HG03460 (cell line): ENCODE measurements around the gene SSH2.

Experiments
- ATAC-seq: cut with Tn5 transposase; IDR thresholded peaks from one replicate; pipeline ENCODE4 v1.9.1; 2021; ENCODE audit not compliant: unreplicated experiment

Gene SSH2

DNA sequence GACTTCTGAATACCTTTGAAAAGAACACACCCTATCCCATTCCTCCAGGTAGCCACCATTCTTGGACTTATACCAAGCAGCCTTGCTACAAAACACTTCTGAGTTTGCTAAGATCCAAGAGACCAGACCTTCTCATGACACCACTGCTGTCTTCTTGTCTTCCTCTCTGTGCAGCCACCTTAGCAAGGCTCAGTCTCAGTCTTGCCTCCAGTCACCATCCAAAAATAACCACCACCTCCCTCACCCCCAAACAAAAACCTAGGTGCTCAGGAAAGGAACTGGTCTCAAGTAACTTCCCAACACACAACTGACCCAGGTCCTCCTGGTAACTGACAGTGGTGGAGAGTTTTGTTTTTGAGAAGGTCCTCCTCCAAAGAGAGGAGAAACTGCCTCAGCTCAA lies 216.4 kb downstream of the SSH2 start:
- no peak for ATAC-seq

DNA sequence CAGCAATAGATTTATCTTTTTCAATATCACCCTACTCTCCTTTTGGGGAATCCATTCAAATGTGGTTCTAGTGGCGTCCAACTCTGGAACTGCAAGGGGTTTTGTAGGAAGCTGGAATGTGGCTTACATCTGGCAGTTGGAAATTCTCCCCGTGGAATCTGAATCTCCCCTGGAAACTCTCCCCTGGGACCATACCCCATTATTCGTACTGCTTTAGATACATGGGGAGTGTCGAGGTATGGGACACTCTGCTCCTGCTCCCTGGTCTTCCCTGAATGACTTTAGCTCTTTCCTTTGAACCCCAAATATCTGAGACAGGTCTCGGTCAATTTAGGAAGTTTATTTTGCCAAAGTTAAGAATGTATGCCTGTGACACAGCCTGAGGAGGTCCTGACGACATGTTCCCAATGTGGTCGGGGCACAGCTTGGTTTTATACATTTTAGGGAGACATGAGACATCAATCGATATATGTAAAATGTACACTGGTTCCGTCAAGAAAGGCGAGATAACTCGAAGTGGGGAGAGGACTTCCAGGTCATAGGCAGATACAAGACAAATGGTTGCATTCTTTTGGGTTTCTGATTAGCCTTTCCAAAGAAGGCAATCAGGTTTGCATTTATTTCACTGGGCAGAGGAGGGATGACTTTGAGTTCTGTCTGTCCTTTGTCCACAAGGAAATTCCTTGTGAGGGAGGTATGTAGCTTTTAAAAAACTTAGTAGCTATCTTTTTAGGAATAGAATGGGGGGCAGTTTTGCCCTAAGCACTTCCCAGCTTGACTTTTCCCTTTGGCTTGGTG lies 218.2 kb downstream of the SSH2 start:
- ATAC-seq = no peak

DNA sequence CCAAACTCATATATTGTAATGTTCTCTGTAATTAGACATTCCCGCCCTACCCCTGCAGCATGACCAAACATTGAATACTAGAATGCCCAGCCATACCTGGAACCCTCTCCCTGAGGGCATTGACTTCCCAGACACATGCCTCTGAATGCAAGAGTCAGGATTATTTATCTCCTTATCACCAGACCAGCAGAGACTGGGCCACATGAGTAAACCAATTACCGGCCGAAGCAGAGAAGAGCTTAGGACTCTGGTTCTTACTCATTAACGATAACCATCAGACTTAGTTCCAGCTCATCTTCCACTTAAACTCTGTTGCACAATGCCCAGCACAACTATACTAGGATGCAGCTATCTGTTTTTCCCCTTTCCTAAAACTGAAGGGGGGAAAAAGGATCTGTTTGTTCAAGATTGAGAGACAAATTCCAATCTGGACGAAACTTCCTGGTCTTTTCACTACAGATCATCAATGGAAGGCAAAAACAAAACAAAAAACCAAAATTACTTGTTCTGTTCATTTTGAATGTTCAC lies 219.1 kb downstream of the SSH2 start:
- no peak for ATAC-seq

- ATAC-seq = no peak
Measured at GRCh38 chr17:29710520-29710884, 219.5 kb downstream of the SSH2 start.

GRCh38 chr17:29709866-29710519 lies 220.0 kb downstream of the SSH2 start:
- no peak for ATAC-seq

- ATAC-seq = no peak
Measured at GRCh38 chr17:29707212-29707571, 222.8 kb downstream of the SSH2 start.

DNA sequence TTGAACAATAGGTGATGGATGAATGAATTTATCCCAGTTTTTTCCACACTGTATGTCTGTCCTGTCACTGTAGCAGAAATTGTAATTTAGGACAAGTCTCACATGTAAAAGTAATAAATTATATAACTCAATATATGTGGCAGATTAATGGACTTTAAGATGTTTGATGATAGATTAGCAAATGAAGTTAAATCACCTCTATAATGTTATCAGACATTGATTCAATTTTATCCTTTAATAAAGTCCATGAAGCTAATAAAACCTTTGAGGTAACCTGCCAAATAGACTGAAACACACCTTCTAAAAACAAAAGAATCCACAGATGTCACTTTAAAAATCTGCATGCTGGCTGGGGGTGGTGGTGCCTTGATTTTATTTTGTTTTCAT lies 224.0 kb downstream of the SSH2 start:
- ATAC-seq = no peak

DNA sequence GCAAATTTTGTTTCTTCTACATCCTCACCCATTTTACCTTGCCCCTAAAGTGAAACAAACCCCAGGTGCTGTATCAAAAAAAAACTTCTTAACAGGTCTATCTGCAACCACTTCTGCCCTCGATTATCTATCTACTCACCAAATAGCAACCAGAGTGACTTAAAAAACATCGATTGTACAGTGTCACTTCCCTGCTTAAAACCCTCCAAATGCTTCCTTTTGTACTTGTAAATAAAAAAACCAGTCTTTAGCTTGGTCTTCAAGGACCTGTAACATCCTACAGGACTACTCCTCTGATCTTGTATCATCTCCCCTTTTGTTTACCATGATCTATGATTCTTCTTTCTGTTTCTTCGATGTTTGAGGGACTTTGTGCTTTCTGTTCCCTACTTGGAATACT lies 224.6 kb downstream of the SSH2 start:
- ATAC-seq = no peak

DNA sequence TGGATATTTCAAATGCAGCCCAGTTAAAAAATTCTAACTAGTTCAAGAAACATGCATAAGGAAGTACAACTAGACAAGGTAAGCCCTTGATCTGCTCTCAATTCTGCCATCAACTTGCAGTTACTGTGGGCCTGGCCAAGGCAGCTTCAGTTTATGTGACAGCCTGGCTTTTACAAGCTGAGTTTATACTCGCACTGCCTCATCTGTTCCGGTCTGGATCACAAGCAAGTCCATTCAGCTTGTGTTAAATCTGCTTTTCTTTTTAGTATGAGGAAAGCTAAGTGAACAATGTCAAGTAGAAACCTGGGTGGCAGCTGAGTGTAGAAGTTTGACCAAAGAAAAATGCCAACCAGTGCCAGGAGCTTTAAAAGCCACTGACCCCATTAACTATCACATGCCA lies 230.7 kb downstream of the SSH2 start:
- ATAC-seq = no peak

- ATAC-seq = no peak
Measured at GRCh38 chr17:29698837-29699236, 231.2 kb downstream of the SSH2 start.

DNA sequence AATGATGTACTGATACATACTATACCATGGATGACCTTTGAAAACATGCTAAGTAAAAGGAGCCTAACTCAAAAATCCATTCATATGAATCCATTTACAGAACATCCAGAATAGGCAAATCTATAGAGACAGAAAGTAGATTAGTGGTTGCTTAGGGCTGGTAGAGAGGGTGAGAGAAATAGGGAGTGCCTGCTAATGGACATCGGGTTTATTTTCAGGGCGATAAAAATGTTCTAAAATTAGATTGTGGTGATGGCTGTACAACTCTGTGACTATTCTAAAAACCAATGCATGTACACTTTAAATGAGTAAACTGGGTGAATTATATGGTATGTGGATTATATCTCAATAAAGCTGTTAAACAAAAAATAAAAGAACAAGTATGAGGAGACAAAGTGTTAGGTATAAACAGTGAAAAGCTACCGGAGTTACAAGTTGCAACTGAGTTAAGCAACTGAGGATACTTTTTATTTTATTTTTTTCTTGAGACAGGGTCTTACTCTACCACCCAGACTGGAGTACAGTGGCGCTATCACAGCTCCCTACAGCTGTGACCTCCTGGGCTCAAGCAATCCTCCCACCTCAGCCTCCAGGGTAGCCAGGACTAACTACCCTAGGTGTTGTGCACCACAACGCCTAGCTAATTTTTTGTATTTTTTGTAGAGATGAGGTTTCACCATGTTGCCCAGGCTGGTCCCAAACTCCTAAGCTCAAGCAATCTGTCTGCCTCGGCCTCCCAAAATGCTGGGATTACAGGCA lies 231.8 kb downstream of the SSH2 start:
- no peak for ATAC-seq

DNA sequence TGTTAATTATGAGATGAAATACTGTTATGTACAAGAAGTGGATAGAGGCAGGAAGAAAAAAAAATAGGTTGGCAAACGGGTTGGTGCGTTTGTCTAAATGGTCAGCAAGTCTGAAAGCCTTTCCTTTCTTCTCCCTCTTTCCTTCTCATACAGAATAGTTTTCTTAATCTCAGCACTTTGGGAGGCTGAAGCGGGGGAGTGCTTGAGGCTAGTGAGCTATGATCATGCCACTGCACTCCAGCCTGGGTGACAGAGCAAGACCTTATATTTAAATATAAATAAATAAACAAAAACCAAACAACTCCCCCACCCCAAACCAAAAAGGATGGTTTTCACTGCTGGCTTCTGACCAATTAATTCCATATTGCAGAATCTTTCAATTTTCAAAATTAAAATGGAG lies 232.7 kb downstream of the SSH2 start:
- no peak for ATAC-seq

DNA sequence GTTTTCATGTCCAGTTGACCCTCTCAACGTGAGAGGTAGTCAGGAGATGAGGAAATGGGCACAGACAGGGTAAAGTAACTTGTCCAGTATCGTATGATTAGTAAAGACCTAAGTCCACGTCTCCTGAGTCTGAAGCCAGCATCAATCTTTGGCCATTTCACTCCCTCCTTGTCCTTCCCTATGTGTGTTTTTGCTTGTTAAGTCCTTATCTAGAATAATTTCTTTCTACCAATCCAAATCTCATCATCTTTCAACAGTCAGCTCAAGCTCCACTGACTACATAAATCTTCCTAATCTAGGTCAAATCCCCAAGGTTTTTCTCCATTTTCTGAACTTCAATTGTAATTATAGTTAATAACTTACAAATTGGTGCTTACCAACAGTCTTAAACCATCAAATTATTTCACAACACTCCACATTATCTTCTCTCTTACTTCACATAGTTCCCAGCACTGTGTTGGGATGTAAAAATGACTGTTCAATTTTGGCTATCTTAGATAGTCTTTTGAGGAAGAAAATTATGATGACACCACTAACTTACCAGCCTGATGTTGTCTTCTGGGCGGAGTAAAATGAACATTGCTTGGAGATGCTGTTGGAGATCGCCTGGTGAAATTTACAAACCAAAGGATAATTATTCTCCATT lies 235.0 kb downstream of the SSH2 start:
- ATAC-seq = no peak

GRCh38 chr17:29693751-29694150 lies 236.3 kb downstream of the SSH2 start:
- no peak for ATAC-seq

DNA sequence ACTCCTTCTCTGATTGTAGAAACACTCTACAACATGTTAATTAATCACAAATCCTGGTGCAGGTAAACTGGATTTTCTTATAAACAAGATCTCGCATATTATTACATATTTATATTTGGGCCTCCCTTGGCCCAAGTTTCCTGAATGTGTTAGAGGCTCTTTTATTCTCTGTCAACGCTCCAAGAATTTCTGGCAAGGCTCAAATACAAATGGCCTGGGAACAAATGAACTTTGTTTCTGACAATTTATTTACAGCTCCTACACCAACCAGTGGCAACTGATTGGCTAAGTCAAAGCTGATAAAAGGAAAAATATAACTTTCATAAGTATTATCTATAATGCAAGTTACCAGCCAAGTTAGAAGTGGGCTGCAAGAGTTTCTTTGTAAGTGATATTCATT lies 242.4 kb downstream of the SSH2 start:
- ATAC-seq = no peak

GRCh38 chr17:29686993-29687590 lies 242.9 kb downstream of the SSH2 start:
- no peak for ATAC-seq

DNA sequence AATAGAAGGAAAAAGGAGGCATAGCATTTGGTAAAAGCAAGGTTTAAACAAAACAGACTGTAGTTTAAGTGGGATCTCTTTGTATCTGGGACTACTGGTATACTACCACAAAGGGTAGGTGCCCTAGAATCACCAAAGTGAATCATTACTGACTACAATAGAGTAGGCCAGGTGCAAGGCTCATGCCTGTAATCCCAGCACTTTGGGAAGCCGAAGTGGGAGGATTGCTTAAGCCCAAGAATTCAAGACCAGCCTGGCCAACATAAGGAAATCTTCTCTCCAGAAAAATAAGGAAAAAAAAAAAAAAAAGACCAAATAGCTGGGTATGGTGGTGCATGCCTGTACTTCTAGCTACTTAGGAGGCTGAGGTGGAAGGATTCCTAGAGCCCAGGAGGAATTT lies 246.5 kb downstream of the SSH2 start:
- no peak for ATAC-seq

GRCh38 chr17:29682987-29683386 lies 247.0 kb downstream of the SSH2 start:
- no peak for ATAC-seq

DNA sequence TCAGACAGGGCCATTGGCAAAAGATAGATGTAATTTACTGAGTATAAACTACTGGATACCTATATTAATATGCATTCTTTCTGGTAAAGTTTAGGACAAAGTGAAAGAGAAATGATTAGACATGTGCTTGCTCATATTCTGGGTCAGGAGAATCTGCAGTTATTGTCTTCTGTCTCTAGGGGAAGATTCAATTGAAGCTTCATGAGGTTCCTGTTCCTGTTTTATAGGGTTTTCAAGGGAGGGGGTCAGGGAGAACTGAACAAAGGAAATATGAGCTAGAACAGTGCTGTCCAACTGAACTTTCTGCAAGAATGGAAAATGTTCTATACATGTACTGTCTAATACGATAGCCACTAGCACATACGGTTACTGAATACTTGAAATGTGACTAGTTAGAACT lies 248.0 kb downstream of the SSH2 start:
- ATAC-seq = no peak

GRCh38 chr17:29677824-29678223 lies 252.2 kb downstream of the SSH2 start:
- no peak for ATAC-seq

DNA sequence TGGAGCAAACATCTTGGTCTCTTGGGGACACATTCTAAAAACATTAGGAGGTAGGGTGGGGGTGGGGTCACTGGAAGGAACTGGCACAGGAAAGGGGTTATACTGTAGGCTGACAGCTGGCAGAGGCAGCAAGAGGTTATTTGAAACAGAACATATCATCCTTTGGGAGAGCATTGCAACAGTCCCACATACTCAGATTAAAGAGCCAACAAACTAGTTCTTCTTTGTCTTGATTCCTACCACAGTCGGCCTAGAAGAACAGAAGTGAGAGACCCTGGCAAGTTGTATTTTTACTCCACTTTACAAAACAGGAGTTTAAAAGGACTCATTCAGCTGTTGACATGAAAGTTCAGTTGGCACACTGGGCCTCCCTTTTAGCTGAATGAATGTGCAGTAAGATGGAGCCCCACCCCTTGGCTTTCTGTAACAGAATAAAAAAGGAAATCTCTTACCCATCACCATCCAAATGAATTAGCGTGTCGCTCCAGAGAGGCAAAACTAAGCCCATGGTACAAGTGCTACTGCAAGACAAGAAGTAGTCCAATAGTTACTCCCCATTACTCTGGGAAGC lies 252.7 kb downstream of the SSH2 start:
- no peak for ATAC-seq
